Measurements from ENCODE around the gene LYPD6.

GRCh38 chr2:149315461-149315860, 14.9 kb upstream of the LYPD6 start:
- TF ChIP-seq CTCF (IDR thresholded peaks at IDR 0.05) (no peak), POLR2AphosphoS5 (IDR thresholded peaks at IDR 0.05) (no peak), EP300 (IDR thresholded peaks at IDR 0.05) (no peak)

Measured in gastroesophageal sphincter (tissue), 3 donors.